Endothelial cell of umbilical vein (primary cell): ENCODE data around the gene NUP160. TPM values are rescaled to one million over a fixed set of nuclear protein-coding genes. Genes with fewer than 3 reads are reported as not detected.
A peak's percentile ranks its signal among the peaks of the same experiment; 100 is the strongest.

ENCODE experiments used
- Bru-seq: library from RNA; stranded (reverse); fragments of 400-500 nt; gene quantifications from one replicate; lab custom pipeline; 2021; lab: Mats Ljungman, UMichigan
- BruChase-seq, 2 experiments: library from RNA; stranded (reverse); fragments of 400-500 nt; gene quantifications; one replicate each; lab custom pipeline; 2021; lab: Mats Ljungman, UMichigan
- BruUV-seq: library from RNA; stranded (reverse); fragments of 400-500 nt; replicated peaks from 2 replicates; lab custom pipeline; 2021; lab: Mats Ljungman, UMichigan
- CTCF ChIA-PET: fragments of 300-600, 350-600 bp; sonication (Branson Sonifier 250); formaldehyde crosslinking; loops from one replicate; lab custom pipeline; 2021; ENCODE audit warnings: antibody characterized with exemption, inconsistent platforms; lab: Charles Lee
- POLR2A ChIA-PET: fragments of 300-600, 350-600 bp; sonication (Branson Sonifier 250); formaldehyde crosslinking; loops from one replicate; lab custom pipeline; 2021; ENCODE audit warnings: antibody characterized with exemption, inconsistent platforms; lab: Charles Lee
- DNase-seq: peaks from one replicate; pipeline ENCODE4 v3.0.0-alpha.2; 2011; ENCODE audit warnings: low read depth, low spot score
- FAIRE-seq: peaks from 2 replicates; lab custom pipeline; 2011; peaks lifted over from hg19 to GRCh38; lab: Jason Lieb, UNC
- H2AFZ ChIP-seq: 2 replicates; pipeline ENCODE4 v1.6.0; 2012; ENCODE audit warnings: low read depth, low read length, control low read depth, inconsistent platforms
- H3K27ac ChIP-seq: 2 replicates; pipeline ENCODE4 v1.5.1; 2011; ENCODE audit warnings: low read depth, mild to moderate bottlenecking, control low read depth, low read length, moderate library complexity; ENCODE audit not compliant: insufficient read depth
- H3K27me3 ChIP-seq, 2 experiments: 2 replicates each; pipeline versions ENCODE4 v1.6.0 to v1.6.1; 2011; ENCODE audit warnings: low read length in 2 of 2, mixed read lengths in 1 of 2; ENCODE audit not compliant: control insufficient read depth in 2 of 2, insufficient read depth in 2 of 2
- H3K36me3 ChIP-seq, 2 experiments: 2 replicates in 1 of 2; 3 replicates in 1 of 2; pipeline ENCODE4 v1.5.1; 2011; ENCODE audit warnings: low read length in 2 of 2, mild to moderate bottlenecking in 1 of 2, moderate library complexity in 1 of 2; ENCODE audit not compliant: control insufficient read depth in 2 of 2, insufficient read depth in 2 of 2; ENCODE audit errors: extremely low read depth in 1 of 2
- H3K4me1 ChIP-seq: 3 replicates; pipeline ENCODE4 v1.5.1; 2011; ENCODE audit warnings: mild to moderate bottlenecking, low read length; ENCODE audit not compliant: control insufficient read depth, insufficient read depth; ENCODE audit errors: extremely low read depth
- H3K4me2 ChIP-seq: 2 replicates; pipeline ENCODE4 v1.6.1; 2011; ENCODE audit warnings: low read length, control low read depth, mixed read lengths; ENCODE audit not compliant: insufficient read depth
- H3K4me3 ChIP-seq, 3 experiments: fragments of 200-600 bp in 1 of 3; sonication (generic), shearing (Covaris generic) in 1 of 3; replicated peaks in 1 of 3; 2 replicates each; pipeline ENCODE4 v1.5.1; 2011 to 2016; ENCODE audit warnings: control low read depth in 3 of 3, low read length in 3 of 3, mild to moderate bottlenecking in 2 of 3, inconsistent platforms in 1 of 3, low read depth in 1 of 3, moderate library complexity in 1 of 3; ENCODE audit not compliant: insufficient read depth in 1 of 3
- H3K79me2 ChIP-seq: 2 replicates; pipeline ENCODE4 v1.6.0; 2012; ENCODE audit warnings: low read length, inconsistent platforms; ENCODE audit not compliant: control insufficient read depth, insufficient read depth
- H3K9ac ChIP-seq: replicated peaks from 2 replicates; pipeline ENCODE3; 2011; ENCODE audit warnings: low read length, control low read depth; ENCODE audit not compliant: insufficient read depth; ENCODE audit errors: extremely low read depth
- H3K9me1 ChIP-seq: replicated peaks from 3 replicates; pipeline ENCODE4 v1.6.0; 2011; ENCODE audit warnings: mild to moderate bottlenecking, low read length; ENCODE audit not compliant: control insufficient read depth, insufficient read depth; ENCODE audit errors: extremely low read depth
- H3K9me3 ChIP-seq: replicated peaks from 2 replicates; pipeline ENCODE4 v1.5.1; 2012; ENCODE audit warnings: low read length, inconsistent platforms; ENCODE audit not compliant: control insufficient read depth, insufficient read depth
- H4K20me1 ChIP-seq: replicated peaks from 2 replicates; pipeline ENCODE3; 2011; ENCODE audit warnings: mild to moderate bottlenecking, low read length; ENCODE audit not compliant: control insufficient read depth, insufficient read depth; ENCODE audit errors: extremely low read depth
- CTCF ChIP-seq, 2 donors: IDR thresholded peaks; 1 replicate in 1 of 2; 2 replicates in 1 of 2; pipeline ENCODE4 v1.5.1; 2011; ENCODE audit warnings: low read length in 2 of 2, mild to moderate bottlenecking in 2 of 2, moderate library complexity in 2 of 2, control low read depth in 1 of 2, inconsistent platforms in 1 of 2, low read depth in 1 of 2; ENCODE audit not compliant: insufficient read depth in 1 of 2; ENCODE audit errors: extremely low read depth in 1 of 2
- EZH2 ChIP-seq: IDR thresholded peaks from 2 replicates; pipeline ENCODE4 v1.6.1; 2012; ENCODE audit warnings: borderline replicate concordance, low read depth, mild to moderate bottlenecking, moderate library complexity, low read length, inconsistent platforms; ENCODE audit not compliant: severe bottlenecking
- FOS ChIP-seq: IDR thresholded peaks from 2 replicates; pipeline ENCODE4 v1.6.1; 2011; ENCODE audit warnings: mild to moderate bottlenecking, low read length, moderate library complexity, borderline replicate concordance; ENCODE audit not compliant: insufficient read depth
- GATA2 ChIP-seq: IDR thresholded peaks from 2 replicates; pipeline ENCODE4 v1.7.0; 2011; ENCODE audit warnings: low read depth, mild to moderate bottlenecking, moderate library complexity, mixed read lengths, low read length; ENCODE audit not compliant: insufficient read length, insufficient read depth
- JUN ChIP-seq: IDR thresholded peaks from 2 replicates; pipeline ENCODE4 v1.6.1; 2011; ENCODE audit warnings: borderline replicate concordance, low read depth; ENCODE audit not compliant: insufficient read length, insufficient read depth
- MAX ChIP-seq: IDR thresholded peaks from 2 replicates; pipeline ENCODE4 v1.6.1; 2011; ENCODE audit not compliant: insufficient read depth, insufficient read length
- MYC ChIP-seq: IDR thresholded peaks from one replicate; pipeline ENCODE4 v1.6.1; 2011; ENCODE audit warnings: mild to moderate bottlenecking, low read depth, low read length
- POLR2A ChIP-seq: IDR thresholded peaks from 2 replicates; pipeline ENCODE4 v1.6.1; 2012; ENCODE audit warnings: low read depth, mild to moderate bottlenecking, control low read depth, low read length
- POLR2AphosphoS5 ChIP-seq: IDR thresholded peaks from 2 replicates; pipeline ENCODE4 v1.6.1; 2012; ENCODE audit warnings: low read depth, mild to moderate bottlenecking, control low read depth, low read length, moderate library complexity; ENCODE audit not compliant: insufficient read depth
- dilution Hi-C: fragments of 300-500 bp; cut with MboI; formaldehyde crosslinking; loops from one replicate; pipeline ENCODE4 v1.15.0; 2019; ENCODE audit warnings: low sequenced_read_pairs; ENCODE audit not compliant: extremely low pct_ligation_motif_present
- intact Hi-C: fragments of 100-400 bp; cut with micrococcal nuclease; formaldehyde crosslinking; loops from one replicate; pipeline ENCODE4 v1.10.0; 2022
- long read RNA-seq: library from polyadenylated mRNA; stranded (forward); transcript quantifications from one replicate; pipeline ENCODE4 v2.0.0, GENCODE V29; 2021
- polyA minus RNA-seq, 3 experiments: library from RNA; depleted of rRNA, polyadenylated mRNA; stranded (reverse); fragments of >200 nt; gene quantifications; 1 replicate in 1 of 3; 2 replicates in 2 of 3; pipeline ENCODE4 v1.2.3, GENCODE V29; 2011
- polyA plus RNA-seq, 4 experiments: library from polyadenylated mRNA; depleted of rRNA in 3 of 4; stranded (reverse) in 3 of 4; unstranded in 1 of 4; fragments of >200 nt; gene quantifications; 2 replicates each; pipeline versions ENCODE4 v1.2.1 to v1.2.3, GENCODE V29; 2011 to 2012; ENCODE audit warnings: missing spikeins in 1 of 4
- total RNA-seq: library from RNA; stranded (reverse); gene quantifications from 2 replicates; pipeline ENCODE4 v1.2.3, GENCODE V29; 2021

Gene NUP160
- 35.1 and 39.6 TPM in 2 replicates for total RNA-seq
- polyA plus RNA-seq, result 12.5 and 15.4 TPM in 2 replicates
- polyA plus RNA-seq (2011; cell fraction: cytosol; rRNA removed), result 13.1 and 13.8 TPM in 2 replicates
- polyA plus RNA-seq (2011; cell fraction: nucleus; rRNA removed), result 33.6 and 39.7 TPM in 2 replicates
- 23.2 and 29.1 TPM in 2 replicates for polyA plus RNA-seq (2012)
- 55.8 and 62.2 TPM in 2 replicates for polyA minus RNA-seq
- 145 TPM for polyA minus RNA-seq (2011; cell fraction: cytosol; rRNA and poly(A)+ RNA removed)
- polyA minus RNA-seq (2011; cell fraction: nucleus; rRNA and poly(A)+ RNA removed), result 38.5 and 63.1 TPM in 2 replicates
- percentile 75 among the genes with signal in this experiment for Bru-seq, nascent RNA
- BruChase-seq, experiment 1, labeled RNA remaining after a 6-hour chase, result percentile 80 among the genes with signal in this experiment
- BruChase-seq, experiment 2, labeled RNA remaining after a 2-hour chase, result percentile 81 among the genes with signal in this experiment
- long read RNA-seq, full-length matches to known transcripts, result 55 of 81 reads
- long read RNA-seq, partial matches to known transcripts, result 11 of 81 reads
- long read RNA-seq, other reads (novel, unspliced or antisense), result 15 of 81 reads

GRCh38 chr11:47847892-47848699 lies at the start of gene NUP160:
TSS of gene NUP160 (minus strand) at chr11:47848350. CDS start at chr11:47848318, 32 bp downstream.
- peaks cover 10% of the 10 kb centered on the region for H3K4me1 ChIP-seq
- peak within 1 kb of the TSS; percentile 56 for H3K27ac ChIP-seq
- H2AFZ ChIP-seq, result peak within 1 kb of the TSS; percentile 55
- peak within 1 kb of the TSS; percentile 87 for H3K4me2 ChIP-seq
- ChIA-PET CTCF (interaction anchor here (0.9 kb wide), 1 partner anchor 10 kb away, joined by 3 read pairs; no protein-coding TSS in a partner anchor), POLR2A (interaction anchor here (0.6 to 0.7 kb wide), 2 partner anchors 11 to 12 kb away, joined by 3 to 4 read pairs; no protein-coding TSS in a partner anchor)
- no peaks in the 10 kb centered on the region for H3K36me3 ChIP-seq
- H3K4me3 ChIP-seq, result peak within 1 kb of the TSS; percentile 9 to 88 (median 68)
- H3K9me3 ChIP-seq, result no peaks in the 10 kb centered on the region
- FAIRE-seq (peak; percentile 69), DNase-seq (peak; percentile 74)
- dilution Hi-C loops (no loop called here), intact Hi-C loops (loop anchor here (1.0 kb wide), 2 partner anchors 81 to 262 kb away; partner anchors contain the start of gene FNBP4)
- no peaks in the 10 kb centered on the region for H3K27me3 ChIP-seq
- peaks cover 32% of the 10 kb centered on the region for H3K79me2 ChIP-seq
- peak within 1 kb of the TSS; percentile 88 for H3K9ac ChIP-seq
- H4K20me1 ChIP-seq, result no peaks in the 10 kb centered on the region
- H3K9me1 ChIP-seq, result no peaks in the 10 kb centered on the region
- no peak for TF ChIP-seq GATA2
- peak; percentile 94 for TF ChIP-seq POLR2A
- TF ChIP-seq CTCF (IDR thresholded peaks at IDR 0.05; ENCODE audit: extremely low read depth in 1 of 2, insufficient read depth in 1 of 2, low read depth in 1 of 2, low read length in 2 of 2), result peak in 1 of 2 donors; percentile 4
- no peak for TF ChIP-seq FOS
- no peak for TF ChIP-seq MYC
- TF ChIP-seq EZH2, result no peak
- TF ChIP-seq MAX, result no peak
- no peak for TF ChIP-seq JUN
- TF ChIP-seq POLR2AphosphoS5, result peak; percentile 87
- BruUV-seq, result TSS peak; percentile 77
